SH-SY5Y (cell line): Measurements from ENCODE around the gene TRIM17.

Experiments
- GATA2 ChIP-seq: IDR thresholded peaks from 2 replicates; pipeline ENCODE4 v1.6.1; 2011; ENCODE audit warnings: mild to moderate bottlenecking, low read depth, low read length
- GATA3 ChIP-seq: IDR thresholded peaks from 2 replicates; pipeline ENCODE4 v1.6.1; 2011; ENCODE audit warnings: low read depth, mild to moderate bottlenecking, low read length, moderate library complexity

DNA sequence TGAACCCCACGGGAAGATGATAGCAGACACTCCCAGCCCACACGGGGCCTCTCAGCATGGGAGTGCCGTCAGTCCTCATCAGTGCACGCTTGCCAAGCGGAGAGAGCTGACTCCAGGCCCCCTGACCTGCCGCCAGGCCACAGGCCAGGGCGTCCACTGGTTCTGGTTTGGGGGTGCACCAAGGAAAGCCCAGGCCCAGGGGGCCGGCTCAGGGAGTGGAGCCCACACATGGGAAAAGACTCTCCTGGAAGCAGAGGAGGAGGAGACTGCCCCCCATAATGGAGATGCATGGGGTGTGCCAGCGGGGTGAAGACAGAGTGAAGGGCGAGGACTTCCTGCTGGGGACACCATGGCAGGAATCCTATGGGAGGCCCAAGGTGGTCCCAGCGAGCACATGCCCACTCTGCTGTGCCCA, 16.4 kb downstream of the TRIM17 start:
- no peak for TF ChIP-seq GATA3
- TF ChIP-seq GATA2, result no peak
